Activated naive CD8-positive, alpha-beta T cell treated with anti-CD3 and anti-CD28 coated beads, Interleukin-2, amount 10 ng/mL, durations not matched to agents 7 days and 5 days (primary cell): Measurements from ENCODE around the gene TSPAN8. TPM values are rescaled to one million over a fixed set of nuclear protein-coding genes. Genes with fewer than 3 reads are reported as not detected.
"Not testable (repeated sequence)": the region's sequence is repeated elsewhere in the genome, so short reads cannot be mapped to it uniquely, and the experiment has no call there.

Source experiments
- ATAC-seq: fragments of 150-1000 bp; cut with Tn5 transposase; one replicate; pipeline ENCODE4 v1.10.0; 2021; ENCODE audit warnings: low read depth, moderate library complexity
- POLR2A ChIA-PET: fragments of 350-600 bp; sonication (Branson Sonifier 250); formaldehyde crosslinking; loops from one replicate; lab custom pipeline; 2021; ENCODE audit warnings: antibody characterized with exemption; lab: Charles Lee
- DNase-seq: peaks from one replicate; pipeline ENCODE4 v3.0.0; 2021
- H3K27ac Mint-ChIP-seq: one replicate; pipeline ENCODE4 v1.8.0; 2022; ENCODE audit warnings: mild to moderate bottlenecking, mixed read lengths
- H3K27me3 Mint-ChIP-seq: one replicate; pipeline ENCODE4 v1.8.0; 2022; ENCODE audit warnings: mild to moderate bottlenecking, moderate library complexity, mixed read lengths
- H3K36me3 Mint-ChIP-seq: one replicate; pipeline ENCODE4 v1.8.0; 2021; ENCODE audit warnings: mild to moderate bottlenecking, mixed read lengths
- H3K4me1 Mint-ChIP-seq: one replicate; pipeline ENCODE4 v1.8.0; 2021; ENCODE audit warnings: mixed read lengths
- H3K4me3 Mint-ChIP-seq: one replicate; pipeline ENCODE4 v1.8.0; 2022; ENCODE audit warnings: mild to moderate bottlenecking, moderate library complexity, mixed read lengths
- H3K9me3 Mint-ChIP-seq: one replicate; pipeline ENCODE4 v1.8.0; 2021; ENCODE audit warnings: mixed read lengths
- total RNA-seq, 2 experiments: library from RNA; stranded (reverse); gene quantifications; one replicate each; pipeline ENCODE4 v1.2.3, GENCODE V29; 2021

The TSPAN8 gene
- total RNA-seq, 2 experiments from 2014 or later = not detected

DNA sequence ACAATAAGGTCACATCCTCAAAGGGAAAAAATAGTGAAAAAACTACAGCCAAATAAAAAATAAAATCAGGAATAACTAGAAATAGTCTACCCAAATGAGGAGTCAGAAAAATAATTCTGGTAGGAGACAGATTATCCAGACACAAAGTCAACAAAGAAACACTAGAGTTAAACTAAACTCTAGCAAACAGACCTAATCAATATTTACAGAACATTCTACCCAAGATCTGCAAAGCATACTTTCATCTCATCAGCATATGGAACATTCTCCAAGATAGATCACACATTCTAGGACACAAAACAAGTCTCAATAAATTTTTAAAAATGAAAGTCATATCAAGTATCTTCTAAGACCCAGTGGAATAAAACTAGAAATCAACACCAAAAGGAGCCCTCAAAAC lies 20.4 kb upstream of the TSPAN8 start:
- POLR2A ChIA-PET = no interaction called here
- Mint-ChIP-seq H3K4me3 (no peak overlapping the region), H3K9me3 (peaks cover 3% of the 10 kb centered on the region), H3K27me3 (no peaks in the 10 kb centered on the region), H3K36me3 (no peaks in the 10 kb centered on the region), H3K27ac (no peak overlapping the region), H3K4me1 (no peaks in the 10 kb centered on the region)
- DNase-seq (no peak), ATAC-seq (no peak)

DNA sequence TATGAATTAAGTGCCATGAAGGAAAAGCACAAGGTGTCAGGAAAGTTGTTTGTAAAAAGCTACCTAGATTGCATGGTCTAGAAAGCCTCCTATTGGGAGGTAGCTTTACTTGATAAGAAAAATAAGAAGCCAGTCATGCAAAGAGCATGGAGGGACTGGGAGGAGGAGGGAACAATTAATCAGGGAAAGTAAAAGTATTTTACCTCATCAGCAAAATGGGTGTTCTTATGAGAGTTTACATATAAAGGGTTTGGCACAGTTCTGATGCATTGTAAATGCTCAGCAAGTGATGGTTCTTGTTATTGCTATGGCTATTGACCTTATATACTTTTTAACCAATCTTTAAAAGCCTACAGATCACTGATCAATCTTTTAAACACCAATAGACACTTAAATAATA lies 17.0 kb upstream of the TSPAN8 start:
- Mint-ChIP-seq H3K9me3 (peaks cover 3% of the 10 kb centered on the region), H3K4me3 (no peak overlapping the region), H3K27me3 (no peaks in the 10 kb centered on the region), H3K36me3 (no peaks in the 10 kb centered on the region), H3K27ac (no peak overlapping the region), H3K4me1 (no peaks in the 10 kb centered on the region)
- ATAC-seq = no peak
- POLR2A ChIA-PET = no interaction called here
- no peak for DNase-seq

DNA sequence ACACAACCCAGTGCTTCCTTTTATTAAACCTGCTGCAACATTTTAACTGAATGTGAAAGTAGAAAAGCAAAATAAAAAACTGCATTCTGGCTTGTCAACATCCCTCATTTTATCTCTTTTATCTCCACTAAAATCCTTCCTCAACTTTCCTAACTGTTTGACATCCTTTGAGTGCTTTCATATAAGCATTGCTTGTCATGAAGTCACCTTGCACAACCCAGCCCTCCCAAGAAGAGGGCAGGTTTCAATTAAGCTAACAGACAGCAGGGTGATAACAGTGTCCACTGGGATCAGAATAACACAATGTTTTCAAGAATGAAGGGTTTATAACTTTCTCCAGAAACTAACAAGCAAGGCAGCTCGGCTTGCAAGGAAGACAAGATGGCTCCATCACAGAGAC lies 16.3 kb upstream of the TSPAN8 start:
- Mint-ChIP-seq H3K4me1 (no peaks in the 10 kb centered on the region), H3K36me3 (no peaks in the 10 kb centered on the region), H3K27me3 (no peaks in the 10 kb centered on the region), H3K9me3 (peaks cover 3% of the 10 kb centered on the region), H3K27ac (no peak overlapping the region), H3K4me3 (no peak overlapping the region)
- ATAC-seq (no peak), DNase-seq (no peak)
- POLR2A ChIA-PET = no interaction called here

DNA sequence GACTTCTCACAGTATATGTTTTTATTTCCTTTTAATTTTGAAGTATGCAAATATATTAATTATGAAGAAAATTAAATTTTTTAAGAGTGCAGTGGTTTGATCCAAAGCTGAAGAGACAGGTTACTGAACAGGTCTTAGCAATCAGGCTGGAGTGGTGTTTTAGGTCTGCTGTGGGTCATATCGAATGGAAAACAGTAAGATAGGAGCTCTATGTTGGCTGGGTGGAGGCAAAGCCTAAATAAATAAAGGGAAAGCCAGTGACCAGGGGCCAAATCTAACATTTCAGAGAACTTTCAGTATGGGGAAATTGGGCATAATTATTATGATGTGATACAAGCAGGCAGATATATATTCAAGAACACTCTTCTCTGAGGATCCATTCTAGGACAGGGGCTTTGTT lies 12.7 kb upstream of the TSPAN8 start:
- no peak for DNase-seq
- H3K27me3 Mint-ChIP-seq = no peaks in the 10 kb centered on the region
- H3K4me3 Mint-ChIP-seq = no peak overlapping the region
- no peak for ATAC-seq
- no peaks in the 10 kb centered on the region for H3K4me1 Mint-ChIP-seq
- POLR2A ChIA-PET = no interaction called here
- H3K36me3 Mint-ChIP-seq = no peaks in the 10 kb centered on the region
- H3K27ac Mint-ChIP-seq = no peak overlapping the region
- peaks cover 9% of the 10 kb centered on the region for H3K9me3 Mint-ChIP-seq

DNA sequence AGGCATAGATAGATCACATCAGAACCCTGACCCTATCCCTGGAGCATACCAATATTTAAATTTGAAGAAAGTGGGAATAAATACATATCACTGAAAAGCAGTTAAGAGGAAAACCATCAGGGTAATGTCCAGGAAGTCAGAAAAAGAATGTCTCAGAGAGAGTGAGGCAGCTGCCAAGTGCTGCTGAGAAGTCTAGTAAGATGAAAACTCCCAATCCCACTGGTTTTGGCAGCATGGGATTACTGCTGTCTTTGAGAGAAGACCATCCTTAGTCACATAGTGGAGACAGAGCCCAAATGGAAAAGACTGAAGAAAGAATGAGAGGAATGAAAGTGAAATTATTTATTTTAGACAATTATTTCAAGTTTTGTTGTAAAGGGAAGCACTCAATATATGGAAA lies 11.5 kb upstream of the TSPAN8 start:
- Mint-ChIP-seq H3K36me3 (no peaks in the 10 kb centered on the region), H3K4me1 (no peaks in the 10 kb centered on the region), H3K4me3 (no peak overlapping the region), H3K27me3 (no peaks in the 10 kb centered on the region), H3K27ac (no peak overlapping the region), H3K9me3 (peaks cover 9% of the 10 kb centered on the region)
- DNase-seq = no peak
- no peak for ATAC-seq
- POLR2A ChIA-PET = no interaction called here

DNA sequence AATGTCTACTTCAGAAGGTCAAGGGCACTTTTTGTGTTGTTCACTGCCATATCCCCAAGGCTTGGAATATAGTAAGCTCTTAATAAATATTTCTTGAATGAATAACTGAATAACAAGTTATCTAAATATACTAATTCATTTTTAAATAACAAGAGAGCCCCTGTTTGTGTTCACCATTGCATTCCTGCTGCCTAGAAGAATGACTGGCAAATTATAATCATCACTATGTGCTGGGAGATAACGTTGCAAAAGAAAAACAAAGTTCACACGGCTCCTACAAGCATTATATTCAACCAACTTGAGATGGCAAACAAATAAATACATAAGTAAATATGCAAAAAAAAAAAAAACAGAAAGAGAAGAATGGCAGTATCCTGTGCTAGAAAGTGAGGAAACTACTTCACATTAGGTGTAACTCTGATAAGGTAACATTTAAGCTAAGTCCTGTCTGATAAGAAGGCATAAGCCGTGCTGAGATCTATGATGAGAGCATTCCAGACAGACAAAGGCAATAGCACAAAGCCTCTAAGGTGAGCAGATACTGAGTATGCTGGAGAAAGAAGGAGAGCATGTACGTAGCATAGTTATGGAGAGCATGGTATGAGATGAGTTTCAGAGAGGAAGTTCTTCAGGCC lies 9.2 kb upstream of the TSPAN8 start:
- H3K36me3 Mint-ChIP-seq = no peaks in the 10 kb centered on the region
- POLR2A ChIA-PET = no interaction called here
- no peak overlapping the region for H3K27ac Mint-ChIP-seq
- H3K4me3 Mint-ChIP-seq = no peak overlapping the region
- DNase-seq (no peak), ATAC-seq (no peak)
- H3K27me3 Mint-ChIP-seq = no peaks in the 10 kb centered on the region
- no peaks in the 10 kb centered on the region for H3K4me1 Mint-ChIP-seq
- peaks cover 9% of the 10 kb centered on the region for H3K9me3 Mint-ChIP-seq

DNA sequence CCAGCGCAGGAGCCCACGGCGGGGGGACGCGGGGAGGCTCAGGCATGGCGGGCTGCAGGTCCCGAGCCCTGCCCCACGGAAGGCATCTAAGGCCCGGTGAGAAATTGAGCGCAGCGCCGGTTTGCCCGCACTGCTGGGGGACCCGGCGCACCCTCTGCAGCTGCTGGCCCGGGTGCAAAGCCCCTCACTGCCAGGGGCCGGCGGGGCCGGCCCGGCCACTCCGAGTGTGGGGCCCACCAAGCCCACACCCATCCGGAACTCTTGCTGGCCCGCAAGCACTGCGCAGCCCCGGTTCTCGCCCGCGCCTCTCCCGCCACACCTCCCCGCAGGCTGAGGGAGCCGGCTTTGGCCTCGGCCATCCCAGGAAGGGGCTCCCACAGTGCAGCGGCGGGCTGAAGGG lies 8.5 kb upstream of the TSPAN8 start:
- DNase-seq (no peak), ATAC-seq (no peak)
- Mint-ChIP-seq H3K36me3 (no peaks in the 10 kb centered on the region), H3K4me3 (no peak overlapping the region), H3K4me1 (no peaks in the 10 kb centered on the region), H3K27ac (no peak overlapping the region), H3K27me3 (no peaks in the 10 kb centered on the region), H3K9me3 (peaks cover 9% of the 10 kb centered on the region)
- POLR2A ChIA-PET = no interaction called here

DNA sequence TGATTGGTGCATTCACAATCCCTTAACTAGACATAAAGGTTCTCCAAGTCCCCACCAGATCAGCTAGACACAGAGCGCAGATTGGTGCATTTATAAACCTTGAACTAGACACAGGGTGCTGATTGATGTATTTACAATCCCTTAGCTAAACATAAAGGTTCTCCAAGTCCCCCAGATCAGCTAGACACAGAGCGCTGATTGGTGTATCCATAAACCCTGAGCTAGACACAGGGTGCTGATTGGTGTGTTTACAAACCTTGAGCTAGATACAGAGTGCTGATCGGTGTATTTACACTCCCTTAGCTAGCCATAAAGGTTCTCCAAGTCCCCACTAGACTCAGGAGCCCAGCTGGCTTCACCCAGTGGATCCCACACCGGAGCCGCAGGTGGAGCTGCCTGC lies 8.0 kb upstream of the TSPAN8 start:
- POLR2A ChIA-PET = interaction anchor here (0.6 kb wide), 1 partner anchor 1526 kb away, joined by 5 read pairs; no protein-coding TSS in a partner anchor
- H3K4me3 Mint-ChIP-seq, DNase-seq, H3K27me3 Mint-ChIP-seq, ATAC-seq, H3K9me3 Mint-ChIP-seq, H3K27ac Mint-ChIP-seq, H3K4me1 Mint-ChIP-seq, H3K36me3 Mint-ChIP-seq: not testable (repeated sequence)

DNA sequence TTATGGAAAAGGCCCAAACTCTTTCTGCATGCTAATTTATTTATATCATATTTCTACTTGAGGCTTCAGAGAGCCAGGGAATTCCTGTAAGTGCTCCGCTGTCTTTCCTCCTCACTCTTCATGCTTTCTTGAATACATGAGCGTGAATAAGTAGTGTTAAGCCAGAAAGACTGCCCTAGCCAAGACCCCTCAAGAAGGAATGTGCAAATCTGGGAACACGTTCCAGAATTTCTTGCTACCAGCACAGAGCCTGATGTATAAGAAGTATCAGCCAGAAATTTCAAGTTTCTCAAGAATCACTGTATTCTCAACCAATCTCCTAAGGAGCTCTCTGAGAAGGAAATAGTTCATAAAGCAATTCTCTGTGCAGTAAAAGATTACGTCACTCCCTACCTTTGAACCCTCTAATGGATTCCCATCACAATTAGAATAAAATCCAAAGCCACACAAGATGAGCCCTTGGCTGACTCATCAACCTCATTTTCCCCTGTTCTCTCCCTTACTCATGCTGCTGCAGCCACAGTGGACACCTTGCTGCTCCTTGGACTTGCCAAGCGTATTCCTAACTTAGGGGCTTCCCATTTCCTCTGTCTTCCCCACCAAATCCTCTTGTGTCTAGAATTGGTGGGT lies 6.9 kb upstream of the TSPAN8 start:
- POLR2A ChIA-PET = no interaction called here
- ATAC-seq (no peak), DNase-seq (no peak)
- H3K36me3 Mint-ChIP-seq = no peaks in the 10 kb centered on the region
- H3K9me3 Mint-ChIP-seq = peaks cover 9% of the 10 kb centered on the region
- no peak overlapping the region for H3K4me3 Mint-ChIP-seq
- H3K27me3 Mint-ChIP-seq = no peaks in the 10 kb centered on the region
- H3K27ac Mint-ChIP-seq = no peak overlapping the region
- no peaks in the 10 kb centered on the region for H3K4me1 Mint-ChIP-seq

DNA sequence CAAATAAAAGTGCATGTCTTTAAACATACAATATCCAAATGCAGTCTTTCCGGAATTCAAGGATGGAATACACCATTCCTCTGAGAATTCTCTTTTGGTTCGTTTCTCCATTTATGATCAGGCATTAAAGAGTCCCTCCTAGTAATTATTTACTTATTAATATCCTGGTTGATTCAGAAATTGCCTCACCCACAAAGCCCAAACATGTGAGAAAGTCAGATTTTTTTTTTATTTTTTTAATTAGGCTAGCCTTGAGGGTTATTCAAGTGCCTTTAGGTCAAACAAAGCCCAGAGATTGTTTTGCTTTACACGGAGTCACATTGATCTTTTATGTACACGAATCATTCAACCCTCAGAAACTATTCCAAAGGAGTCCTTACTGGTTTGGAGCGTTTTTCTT lies 6.4 kb upstream of the TSPAN8 start:
- no peak overlapping the region for H3K27ac Mint-ChIP-seq
- no peaks in the 10 kb centered on the region for H3K27me3 Mint-ChIP-seq
- peaks cover 9% of the 10 kb centered on the region for H3K9me3 Mint-ChIP-seq
- no peaks in the 10 kb centered on the region for H3K4me1 Mint-ChIP-seq
- POLR2A ChIA-PET = no interaction called here
- H3K4me3 Mint-ChIP-seq = no peak overlapping the region
- ATAC-seq (no peak), DNase-seq (no peak)
- no peaks in the 10 kb centered on the region for H3K36me3 Mint-ChIP-seq

DNA sequence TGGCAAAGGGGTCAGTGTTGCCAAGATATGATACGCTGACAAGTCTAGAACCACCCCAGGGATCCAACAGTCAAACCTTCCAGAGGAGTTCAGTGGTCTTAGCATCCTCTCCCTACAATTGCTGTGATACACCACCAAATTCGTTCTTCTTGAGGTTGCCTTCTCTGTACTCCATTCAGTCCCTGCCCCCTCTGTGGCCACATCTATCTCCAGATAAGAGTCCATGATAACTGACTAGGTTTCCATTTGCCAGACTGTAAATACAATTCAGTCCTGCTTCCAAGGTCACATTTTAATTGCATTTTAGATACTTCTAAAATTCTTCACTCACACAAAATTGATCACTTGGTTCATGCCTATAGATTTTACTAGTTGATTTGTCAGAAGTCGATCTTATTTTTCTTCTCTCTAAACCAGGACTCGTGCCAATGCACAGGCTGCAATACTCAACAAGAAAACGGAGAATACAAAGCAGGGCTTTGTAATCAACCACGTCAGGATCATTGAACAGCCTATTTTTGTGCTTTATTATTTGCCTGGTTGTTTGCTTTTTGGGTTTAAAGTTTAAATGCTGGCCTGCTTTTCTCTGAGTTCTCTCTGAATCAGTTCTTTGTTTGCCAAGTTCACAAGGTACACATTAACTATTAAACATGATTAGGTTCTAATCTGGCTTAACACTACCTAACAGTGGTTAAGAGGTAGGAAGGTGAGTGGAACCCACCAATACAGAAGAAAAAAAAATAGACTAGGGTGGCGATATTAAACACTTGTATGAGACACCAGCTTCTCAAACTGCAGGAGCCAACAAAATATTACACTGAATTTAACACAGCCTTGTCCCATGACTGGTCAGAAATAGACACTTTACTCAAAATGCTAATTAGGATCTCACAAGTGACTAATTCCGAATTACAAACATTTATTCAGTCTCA lies 5.3 kb upstream of the TSPAN8 start:
- no peak overlapping the region for H3K27ac Mint-ChIP-seq

DNA sequence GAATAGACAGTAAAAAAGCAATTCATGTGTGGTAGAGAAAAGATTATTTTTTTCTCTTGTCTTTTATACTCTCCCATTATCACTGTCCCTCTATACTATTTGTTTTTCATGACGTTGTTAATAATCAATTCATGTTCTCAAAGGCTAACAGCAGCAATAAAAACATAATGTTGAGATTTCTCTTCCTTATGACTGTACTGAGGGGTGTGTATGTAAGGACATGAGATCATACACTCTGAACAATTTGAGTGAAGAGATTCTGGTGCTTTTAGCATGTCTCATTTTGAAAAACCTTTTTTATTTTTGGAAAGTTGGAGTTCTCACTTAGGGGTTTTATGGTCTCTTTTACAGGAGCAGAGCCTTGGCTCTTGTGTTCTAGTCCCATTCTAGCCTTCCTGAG lies 3.8 kb upstream of the TSPAN8 start:
- no peaks in the 10 kb centered on the region for H3K27me3 Mint-ChIP-seq
- no peak overlapping the region for H3K4me3 Mint-ChIP-seq
- H3K9me3 Mint-ChIP-seq = no peaks in the 10 kb centered on the region
- POLR2A ChIA-PET = no interaction called here
- no peak overlapping the region for H3K27ac Mint-ChIP-seq
- ATAC-seq (no peak), DNase-seq (no peak)
- H3K36me3 Mint-ChIP-seq = no peaks in the 10 kb centered on the region
- no peaks in the 10 kb centered on the region for H3K4me1 Mint-ChIP-seq

More for the DNA sequence above, 5.3 kb upstream of the TSPAN8 start:
- no peak overlapping the region for H3K4me3 Mint-ChIP-seq
- no peaks in the 10 kb centered on the region for H3K4me1 Mint-ChIP-seq
- no peaks in the 10 kb centered on the region for H3K36me3 Mint-ChIP-seq
- ATAC-seq (no peak), DNase-seq (no peak)
- H3K27me3 Mint-ChIP-seq = no peaks in the 10 kb centered on the region
- peaks cover 5% of the 10 kb centered on the region for H3K9me3 Mint-ChIP-seq
- POLR2A ChIA-PET = no interaction called here

DNA sequence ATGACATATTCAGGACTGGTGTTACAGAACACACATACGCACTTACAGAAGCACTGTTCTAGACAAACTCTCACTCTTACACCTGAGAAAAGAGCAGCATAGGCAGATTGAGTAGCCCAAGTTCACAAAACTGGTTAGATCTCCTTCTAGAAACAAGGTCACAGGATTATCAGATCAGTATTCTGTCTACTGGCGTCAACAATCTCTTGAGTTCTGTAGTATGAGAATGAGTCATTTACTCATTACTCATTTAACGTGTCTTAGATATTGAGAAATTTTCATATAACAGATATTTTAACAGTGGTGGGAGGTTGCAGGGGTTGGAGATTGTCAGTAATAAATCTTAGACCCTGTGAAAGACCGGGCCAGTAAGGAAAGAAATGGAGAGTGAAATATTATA lies 2.8 kb upstream of the TSPAN8 start:
- H3K27me3 Mint-ChIP-seq = no peaks in the 10 kb centered on the region
- H3K4me3 Mint-ChIP-seq = no peak overlapping the region
- H3K4me1 Mint-ChIP-seq = no peaks in the 10 kb centered on the region
- H3K9me3 Mint-ChIP-seq = no peaks in the 10 kb centered on the region
- POLR2A ChIA-PET = no interaction called here
- DNase-seq (no peak), ATAC-seq (no peak)
- H3K27ac Mint-ChIP-seq = no peak overlapping the region
- no peaks in the 10 kb centered on the region for H3K36me3 Mint-ChIP-seq

DNA sequence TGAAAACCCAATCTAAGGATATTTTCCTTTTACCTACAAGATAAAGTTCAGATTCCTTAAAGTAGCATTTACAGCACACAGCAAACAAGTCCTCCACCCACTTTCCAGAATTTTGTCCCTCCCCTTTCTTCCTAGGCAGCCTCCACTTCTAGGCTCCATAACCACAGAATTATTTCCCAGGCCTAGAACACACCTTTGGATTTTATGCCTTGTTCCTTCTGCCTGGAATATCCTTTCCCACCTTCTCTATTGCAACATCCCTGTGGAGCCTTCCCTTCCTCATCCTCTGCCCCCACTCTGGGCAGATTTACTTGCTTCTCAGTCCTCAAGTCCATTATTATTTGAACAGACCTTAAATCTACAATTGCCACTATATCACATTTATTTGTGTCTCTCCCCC lies 2.1 kb upstream of the TSPAN8 start:
- no peak overlapping the region for H3K4me3 Mint-ChIP-seq
- H3K27me3 Mint-ChIP-seq = no peaks in the 10 kb centered on the region
- POLR2A ChIA-PET = no interaction called here
- H3K36me3 Mint-ChIP-seq = no peaks in the 10 kb centered on the region
- no peak for ATAC-seq
- DNase-seq = no peak
- H3K27ac Mint-ChIP-seq = no peak overlapping the region
- H3K4me1 Mint-ChIP-seq = no peaks in the 10 kb centered on the region
- H3K9me3 Mint-ChIP-seq = no peaks in the 10 kb centered on the region
